ENCODE results near the gene CPT1A. TPM values are rescaled to one million over a fixed set of nuclear protein-coding genes. Genes with fewer than 3 reads are reported as not detected.

The CPT1A gene
- total RNA-seq, 1 donor = 13.7 TPM

GRCh38 chr11:68842427-68843051 is 823 bp upstream of the CPT1A start:
- peaks cover 64% of the 10 kb centered on the region for H3K4me1 ChIP-seq (ENCODE audit: insufficient read depth, low read length)
- no peaks in the 10 kb centered on the region for H3K27me3 ChIP-seq (ENCODE audit: insufficient read depth, low read length)
- no peaks in the 10 kb centered on the region for H3K9me3 ChIP-seq (ENCODE audit: low read depth, low read length)
- peak overlapping the region; percentile 64 for H3K4me3 ChIP-seq (ENCODE audit: low read length)

- H3K4me1 ChIP-seq (ENCODE audit: insufficient read depth, low read length) = peaks cover 77% of the 10 kb centered on the region
- no peaks in the 10 kb centered on the region for H3K27me3 ChIP-seq (ENCODE audit: insufficient read depth, low read length)
- H3K4me3 ChIP-seq (ENCODE audit: low read length) = peak overlapping the region; percentile 57
- H3K9me3 ChIP-seq (ENCODE audit: low read depth, low read length) = no peaks in the 10 kb centered on the region
Measured at GRCh38 chr11:68840661-68841653, 759 bp downstream of the CPT1A start.

DNA sequence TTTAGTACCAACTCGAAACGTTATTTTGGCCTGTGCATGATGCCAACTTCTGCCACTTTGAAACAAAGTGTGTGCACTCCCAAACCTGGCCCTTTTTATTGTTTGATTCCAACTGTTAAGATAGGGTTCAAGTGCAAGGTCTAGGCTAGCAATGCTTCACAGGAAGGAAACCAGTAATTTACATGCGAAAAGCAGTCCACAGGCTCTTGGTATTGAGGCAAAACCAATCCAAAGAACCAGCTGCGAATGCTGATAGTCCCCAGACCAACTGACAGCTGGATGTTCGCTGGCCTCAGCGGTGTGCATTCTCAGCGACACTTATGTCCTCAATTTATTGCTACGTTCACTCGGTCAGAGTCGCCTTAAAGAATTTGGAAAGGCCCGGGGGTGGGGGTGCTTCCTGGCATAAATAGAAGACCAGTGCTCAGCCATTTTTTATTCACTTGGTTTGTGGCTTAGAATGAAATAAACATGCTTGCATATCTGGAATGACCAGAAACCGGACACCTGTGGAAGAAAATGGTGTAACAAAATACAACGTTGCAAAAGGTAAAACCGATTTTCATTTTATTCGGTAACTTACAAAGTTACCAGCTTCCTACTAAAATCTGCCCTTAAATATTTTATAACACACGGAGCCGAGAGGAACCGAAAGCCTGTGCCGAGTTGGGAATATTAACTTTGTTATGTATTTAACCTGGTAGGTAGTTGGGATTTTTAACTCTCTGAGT is 1.6 kb downstream of the CPT1A start:
- Histone ChIP-seq H3K9me3 (ENCODE audit: low read depth, low read length) (no peaks in the 10 kb centered on the region), H3K4me3 (ENCODE audit: low read length) (peak overlapping the region; percentile 57), H3K4me1 (ENCODE audit: insufficient read depth, low read length) (peaks cover 86% of the 10 kb centered on the region), H3K27me3 (ENCODE audit: insufficient read depth, low read length) (no peaks in the 10 kb centered on the region)

DNA sequence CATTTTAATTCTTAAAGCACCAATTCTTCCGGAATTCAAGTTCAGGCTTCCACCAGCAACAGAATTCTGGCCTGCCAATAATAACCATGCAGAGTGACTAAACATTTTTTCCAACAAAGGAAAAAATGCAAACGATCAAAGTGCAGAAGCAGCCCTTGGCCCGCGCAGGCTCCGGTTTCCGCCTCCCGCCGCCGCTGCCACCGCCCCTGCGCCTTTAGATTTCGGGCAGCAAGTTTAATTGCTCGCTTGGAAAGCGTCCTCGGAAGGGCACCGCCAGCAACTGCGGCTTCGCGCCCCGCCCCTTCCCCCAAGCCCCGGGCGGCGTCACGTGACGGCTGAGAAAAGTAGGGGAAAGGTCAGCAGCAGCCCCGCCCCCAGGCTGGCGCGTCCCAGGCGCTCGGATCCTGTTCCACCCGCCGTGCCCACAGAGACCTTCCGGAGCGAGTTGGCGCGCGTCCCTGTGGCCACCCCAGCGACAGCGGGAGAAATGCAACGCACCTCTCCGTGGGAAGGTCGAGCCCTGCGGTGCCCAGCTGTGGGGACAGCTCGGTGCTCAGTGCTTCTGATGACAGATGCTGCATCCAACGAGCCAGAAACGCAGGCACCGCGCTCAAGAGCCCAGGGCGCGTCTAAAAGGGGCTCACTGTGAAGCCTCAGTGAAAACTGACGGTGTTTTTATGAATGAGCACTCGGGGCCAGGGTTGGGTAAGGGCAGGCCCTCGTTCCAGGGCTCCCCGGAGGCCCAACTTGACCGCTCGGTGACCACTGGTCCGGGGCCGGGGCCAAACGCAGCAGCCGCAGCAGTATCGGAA is 2.5 kb downstream of the CPT1A start:
- Histone ChIP-seq H3K9me3 (ENCODE audit: low read depth, low read length) (no peaks in the 10 kb centered on the region), H3K4me1 (ENCODE audit: insufficient read depth, low read length) (peaks cover 85% of the 10 kb centered on the region), H3K27me3 (ENCODE audit: insufficient read depth, low read length) (no peaks in the 10 kb centered on the region), H3K4me3 (ENCODE audit: low read length) (peak overlapping the region; percentile 46)

- Histone ChIP-seq H3K9me3 (ENCODE audit: low read depth, low read length) (no peaks in the 10 kb centered on the region), H3K4me1 (ENCODE audit: insufficient read depth, low read length) (peaks cover 79% of the 10 kb centered on the region), H3K27me3 (ENCODE audit: insufficient read depth, low read length) (no peaks in the 10 kb centered on the region), H3K4me3 (ENCODE audit: low read length) (peak overlapping the region; percentile 46)
Measured at GRCh38 chr11:68838572-68838964, 3.1 kb downstream of the CPT1A start.

- peaks cover 72% of the 10 kb centered on the region for H3K4me1 ChIP-seq (ENCODE audit: insufficient read depth, low read length)
Measured at GRCh38 chr11:68837583-68838571, 3.8 kb downstream of the CPT1A start.

GRCh38 chr11:68835749-68836148 is 6.0 kb downstream of the CPT1A start:
- Histone ChIP-seq H3K27me3 (ENCODE audit: insufficient read depth, low read length) (no peaks in the 10 kb centered on the region), H3K9me3 (ENCODE audit: low read depth, low read length) (no peaks in the 10 kb centered on the region), H3K4me1 (ENCODE audit: insufficient read depth, low read length) (peaks cover 57% of the 10 kb centered on the region), H3K4me3 (ENCODE audit: low read length) (no peak overlapping the region)

More at GRCh38 chr11:68837583-68838571, 3.8 kb downstream of the CPT1A start:
- H3K27me3 ChIP-seq (ENCODE audit: insufficient read depth, low read length) = no peaks in the 10 kb centered on the region
- H3K9me3 ChIP-seq (ENCODE audit: low read depth, low read length) = no peaks in the 10 kb centered on the region
- H3K4me3 ChIP-seq (ENCODE audit: low read length) = no peak overlapping the region

- Histone ChIP-seq H3K4me3 (ENCODE audit: low read length) (no peak overlapping the region), H3K9me3 (ENCODE audit: low read depth, low read length) (no peaks in the 10 kb centered on the region), H3K27me3 (ENCODE audit: insufficient read depth, low read length) (no peaks in the 10 kb centered on the region), H3K4me1 (ENCODE audit: insufficient read depth, low read length) (peaks cover 54% of the 10 kb centered on the region)
Measured at GRCh38 chr11:68835328-68835727, 6.4 kb downstream of the CPT1A start.

- H3K4me1 ChIP-seq (ENCODE audit: insufficient read depth, low read length) = peaks cover 49% of the 10 kb centered on the region
- no peaks in the 10 kb centered on the region for H3K27me3 ChIP-seq (ENCODE audit: insufficient read depth, low read length)
- no peaks in the 10 kb centered on the region for H3K9me3 ChIP-seq (ENCODE audit: low read depth, low read length)
- no peak overlapping the region for H3K4me3 ChIP-seq (ENCODE audit: low read length)
Measured at GRCh38 chr11:68832476-68833181, 9.1 kb downstream of the CPT1A start.

DNA sequence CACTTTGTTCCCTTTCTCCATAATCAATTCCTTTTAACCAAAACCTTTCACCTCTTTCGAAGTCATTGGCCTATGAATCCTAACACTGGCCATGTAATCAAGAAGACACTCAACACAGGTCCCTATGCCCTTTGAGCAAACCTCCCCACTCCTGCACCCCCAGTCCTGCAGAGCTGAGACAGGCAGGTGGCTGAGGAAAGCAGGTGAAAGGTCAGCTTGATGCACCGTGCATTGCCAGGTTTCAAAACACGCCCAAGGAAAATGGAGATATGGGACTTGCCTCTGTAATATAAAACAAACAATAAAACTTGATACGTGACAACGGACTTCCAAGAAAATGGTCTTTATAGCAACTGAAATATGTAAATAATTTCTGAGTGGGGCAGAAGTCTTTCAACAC is 10.6 kb downstream of the CPT1A start:
- H3K4me1 ChIP-seq (ENCODE audit: insufficient read depth, low read length) = peaks cover 45% of the 10 kb centered on the region
- no peaks in the 10 kb centered on the region for H3K9me3 ChIP-seq (ENCODE audit: low read depth, low read length)
- H3K4me3 ChIP-seq (ENCODE audit: low read length) = no peak overlapping the region
- no peaks in the 10 kb centered on the region for H3K27me3 ChIP-seq (ENCODE audit: insufficient read depth, low read length)

- Histone ChIP-seq H3K4me3 (ENCODE audit: low read length) (no peak overlapping the region), H3K4me1 (ENCODE audit: insufficient read depth, low read length) (peaks cover 45% of the 10 kb centered on the region), H3K9me3 (ENCODE audit: low read depth, low read length) (no peaks in the 10 kb centered on the region), H3K27me3 (ENCODE audit: insufficient read depth, low read length) (no peaks in the 10 kb centered on the region)
Measured at GRCh38 chr11:68829581-68829980, 12.1 kb downstream of the CPT1A start.

DNA sequence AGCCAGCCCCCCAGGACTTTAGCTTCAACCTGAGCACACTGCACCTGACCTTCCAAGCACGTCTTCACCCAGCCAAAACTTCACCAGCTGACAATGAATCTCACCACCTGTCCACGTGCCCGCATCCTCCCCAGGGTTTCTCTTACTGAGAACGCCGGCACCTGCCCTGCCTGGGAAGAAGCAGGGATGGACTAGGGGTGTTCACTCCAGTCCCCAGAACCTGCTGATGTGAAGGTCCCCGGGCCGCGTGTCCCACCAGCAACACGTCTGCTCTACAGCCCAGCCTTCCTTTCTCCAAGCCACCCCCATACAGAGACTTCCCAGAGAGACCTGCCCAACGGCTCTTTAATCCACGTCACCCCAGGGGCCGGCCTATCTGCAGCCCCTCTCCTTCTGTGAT is 12.8 kb downstream of the CPT1A start:
- Histone ChIP-seq H3K4me1 (ENCODE audit: insufficient read depth, low read length) (peaks cover 45% of the 10 kb centered on the region), H3K4me3 (ENCODE audit: low read length) (no peak overlapping the region), H3K27me3 (ENCODE audit: insufficient read depth, low read length) (no peaks in the 10 kb centered on the region), H3K9me3 (ENCODE audit: low read depth, low read length) (no peaks in the 10 kb centered on the region)

Measured in mononuclear cell (primary cell).